A549 (cell line): ENCODE data around the gene ZNF680. TPM values are rescaled to one million over a fixed set of nuclear protein-coding genes. Genes with fewer than 3 reads are reported as not detected.

Experiments
- ATAC-seq, 2 experiments: fragments of 200-7000 bp in 1 of 2; fragments of >200 bp in 1 of 2; cut with Nextera tagmentation in 1 of 2; cut with Tn5 transposase in 1 of 2; 3 replicates each; pipeline versions ENCODE4 v1.8.0 to v1.9.1; 2018 to 2020; ENCODE audit warnings: mild to moderate bottlenecking in 1 of 2, moderate library complexity in 1 of 2
- CTCF ChIA-PET: fragments of 300-600 bp; sonication (Branson Sonifier 250); formaldehyde crosslinking; extraction: SDS; loops from one replicate; lab custom pipeline; 2021; ENCODE audit warnings: antibody characterized with exemption, inconsistent platforms; lab: Yijun Ruan, JAX
- POLR2A ChIA-PET: fragments of 350-600 bp; formaldehyde crosslinking; extraction: SDS; loops from one replicate; lab custom pipeline; 2021; ENCODE audit warnings: antibody characterized with exemption, inconsistent platforms; lab: Yijun Ruan, JAX
- DNase-seq, 2 experiments: peaks; one replicate each; pipeline versions ENCODE4 v3.0.0 to v3.0.0-alpha.2; 2011 to 2016; ENCODE audit warnings: low read depth in 1 of 2, low spot score in 1 of 2
- FAIRE-seq: peaks from 2 replicates; lab custom pipeline; 2011; peaks lifted over from hg19 to GRCh38; lab: Jason Lieb, UNC
- H3K27ac ChIP-seq, 2 experiments: fragments of >200 bp; sonication (Bioruptor Twin); formaldehyde crosslinking; 3 replicates each; pipeline ENCODE4 v1.5.1; 2016 to 2017
- H3K4me1 ChIP-seq: fragments of >200 bp; sonication (Bioruptor Twin); formaldehyde crosslinking; 3 replicates; pipeline ENCODE4 v1.6.1; 2016
- H3K4me2 ChIP-seq: fragments of >200 bp; sonication (Bioruptor Twin); formaldehyde crosslinking; 3 replicates; pipeline ENCODE4 v1.6.1; 2016
- H3K4me3 ChIP-seq: fragments of >200 bp; sonication (Bioruptor Twin); formaldehyde crosslinking; 3 replicates; pipeline ENCODE4 v1.5.1; 2016
- H3K9me3 ChIP-seq: fragments of >200 bp; sonication (Bioruptor Twin); formaldehyde crosslinking; 3 replicates; pipeline ENCODE4 v1.6.1; 2016
- ATOH8 ChIP-seq: fragments of 250-450 bp; sonication (Bioruptor Pico); IDR thresholded peaks from 2 replicates; pipeline ENCODE4 v1.5.0; 2020; ENCODE audit warnings: low read depth, mild to moderate bottlenecking, moderate library complexity
- CBX2 ChIP-seq: fragments of 200-600 bp; sonication (generic); IDR thresholded peaks from 2 replicates; pipeline ENCODE4 v1.6.1; 2016; ENCODE audit warnings: low read depth, mild to moderate bottlenecking, borderline replicate concordance
- CEBPB ChIP-seq, 2 experiments: fragments of >200 bp in 1 of 2; sonication (Bioruptor Twin) in 1 of 2; formaldehyde crosslinking in 1 of 2; IDR thresholded peaks; 2 replicates each; pipeline ENCODE4 v1.6.1; 2012 to 2016
- CHD2 ChIP-seq: fragments of 150-350 bp; IDR thresholded peaks from 2 replicates; pipeline ENCODE4 v1.6.1; 2014; ENCODE audit warnings: low read length; ENCODE audit not compliant: partially characterized antibody
- CTCF ChIP-seq: fragments of >200 bp; sonication (Bioruptor Twin); formaldehyde crosslinking; IDR thresholded peaks from 3 replicates; pipeline ENCODE4 v1.5.1; 2016
- FOSB ChIP-seq: fragments of 250-450 bp; sonication (Bioruptor Pico); IDR thresholded peaks from 2 replicates; pipeline ENCODE4 v1.5.0; 2020; ENCODE audit warnings: mild to moderate bottlenecking, moderate library complexity
- FOSL2 ChIP-seq, 2 experiments: fragments of 450-650 bp in 1 of 2; fragments of >200 bp in 1 of 2; sonication (Bioruptor Twin) in 1 of 2; formaldehyde crosslinking; IDR thresholded peaks; 2 replicates each; pipeline versions ENCODE4 v1.5.0 to v1.6.1; 2016 to 2020; ENCODE audit warnings: mild to moderate bottlenecking in 1 of 2, moderate library complexity in 1 of 2
- HEYL ChIP-seq: fragments of 250-450 bp; sonication (Bioruptor Pico); IDR thresholded peaks from 2 replicates; pipeline ENCODE4 v1.8.0; 2021; ENCODE audit warnings: mild to moderate bottlenecking, moderate library complexity
- HOXA7 ChIP-seq: fragments of 250-450 bp; sonication (Bioruptor Pico); IDR thresholded peaks from 2 replicates; pipeline ENCODE4 v1.5.0; 2020; ENCODE audit warnings: mild to moderate bottlenecking, moderate library complexity
- JUN ChIP-seq, 2 experiments: fragments of >200 bp; sonication (Bioruptor Twin); formaldehyde crosslinking; IDR thresholded peaks; 2 replicates in 1 of 2; 3 replicates in 1 of 2; pipeline ENCODE4 v1.6.1; 2016 to 2017
- KDM1A ChIP-seq: fragments of 200-600 bp; sonication (generic); IDR thresholded peaks from 2 replicates; pipeline ENCODE4 v1.6.1; 2016; ENCODE audit warnings: low read depth, mild to moderate bottlenecking
- MAFK ChIP-seq: fragments of 450-650 bp; IDR thresholded peaks from 2 replicates; pipeline ENCODE4 v1.6.1; 2014; ENCODE audit not compliant: partially characterized antibody
- NFE2L2 ChIP-seq: fragments of 150-350 bp; conservative IDR thresholded peaks from 2 replicates; pipeline ENCODE4 v1.6.1; 2014; ENCODE audit warnings: low read length
- NR3C1 ChIP-seq: fragments of >200 bp; sonication (Bioruptor Twin); formaldehyde crosslinking; IDR thresholded peaks from 3 replicates; pipeline ENCODE4 v1.6.1; 2017
- POLR2AphosphoS2 ChIP-seq: conservative IDR thresholded peaks from 2 replicates; pipeline ENCODE4 v1.6.1; 2012; ENCODE audit warnings: low read length, improper control_type of control experiment, inconsistent platforms
- RARB ChIP-seq: fragments of 250-450 bp; sonication (Bioruptor Pico); IDR thresholded peaks from 2 replicates; pipeline ENCODE4 v1.8.0; 2021; ENCODE audit warnings: mild to moderate bottlenecking, moderate library complexity
- RCOR1 ChIP-seq: fragments of 150-350 bp; IDR thresholded peaks from 2 replicates; pipeline ENCODE4 v1.6.1; 2014; ENCODE audit warnings: antibody characterized with exemption, low read length, low read depth
- SMC3 ChIP-seq: fragments of >200 bp; sonication (Bioruptor Twin); formaldehyde crosslinking; IDR thresholded peaks from 3 replicates; pipeline ENCODE4 v1.6.1; 2018; ENCODE audit warnings: inconsistent platforms
- SREBF2 ChIP-seq: fragments of 450-650 bp; IDR thresholded peaks from 2 replicates; pipeline ENCODE4 v1.6.1; 2014; ENCODE audit warnings: mild to moderate bottlenecking, moderate library complexity
- TFCP2L1 ChIP-seq: fragments of 250-450 bp; sonication (Bioruptor Pico); IDR thresholded peaks from 2 replicates; pipeline ENCODE4 v1.5.0; 2021; ENCODE audit warnings: mild to moderate bottlenecking
- ZFP36 ChIP-seq: fragments of 450-650 bp; IDR thresholded peaks from 2 replicates; pipeline ENCODE4 v1.6.1; 2014; ENCODE audit warnings: borderline replicate concordance; ENCODE audit not compliant: partially characterized antibody
- WGBS: methylation state at CpG from one replicate; pipeline ENCODE4 v1.1.6; 2017; ENCODE audit errors: missing lambda C conversion rate; 5-methylcytosine and 5-hydroxymethylcytosine counted together
- polyA plus RNA-seq, 4 experiments: library from polyadenylated mRNA; depleted of rRNA in 3 of 4; stranded (reverse); fragments of >200 nt; fragmentation: RNase III in 1 of 4; extraction: RNeasy Plus Mini Kit Qiagen cat#74134 plus additional on column Dnase treatment in 1 of 4; gene quantifications; 2 replicates in 3 of 4; 3 replicates in 1 of 4; pipeline ENCODE4 v1.2.3, GENCODE V29; 2011 to 2017
- TF ChIP-seq, protein P1 (sequence below): IDR thresholded peaks from 2 replicates; pipeline ENCODE4 v1.6.1; 2012
- TF ChIP-seq, protein P2 (sequence below): fragments of 450-650 bp; IDR thresholded peaks from 2 replicates; pipeline ENCODE4 v1.6.1; 2014; ENCODE audit warnings: antibody characterized with exemption

Gene ZNF680
- polyA plus RNA-seq, 2 of the 4 experiments (the other 2 are of a cell fraction) = 4.6 to 6.6 TPM

GRCh38 chr7:64515781-64516180 lies 47.1 kb downstream of the ZNF680 start:
- no peak overlapping the region for H3K4me3 ChIP-seq
- ChIA-PET POLR2A (no interaction called here), CTCF (interaction anchor here (2.2 kb wide), 1 partner anchor 12 kb away, joined by 6 read pairs; no protein-coding TSS in a partner anchor)
- no peak overlapping the region for H3K27ac ChIP-seq
- TF ChIP-seq RARB (CRISPR knock-in tag) = no peak
- TF ChIP-seq ZFP36 = no peak
- no peak for TF ChIP-seq KDM1A
- TF ChIP-seq NR3C1 = no peak
- no peak for TF ChIP-seq CEBPB (IDR thresholded peaks at IDR 0.05)
- TF ChIP-seq, protein P1, sequence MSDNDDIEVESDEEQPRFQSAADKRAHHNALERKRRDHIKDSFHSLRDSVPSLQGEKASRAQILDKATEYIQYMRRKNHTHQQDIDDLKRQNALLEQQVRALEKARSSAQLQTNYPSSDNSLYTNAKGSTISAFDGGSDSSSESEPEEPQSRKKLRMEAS = no peak
- TF ChIP-seq HEYL (CRISPR knock-in tag) = no peak
- no peak for TF ChIP-seq SREBF2
- TF ChIP-seq CBX2 = no peak
- no peak for TF ChIP-seq CHD2
- TF ChIP-seq SMC3 = no peak
- no peak for TF ChIP-seq ATOH8 (CRISPR knock-in tag)
- no peak for TF ChIP-seq MAFK
- no peak for TF ChIP-seq POLR2AphosphoS2
- H3K4me2 ChIP-seq = no peak overlapping the region
- ATAC-seq = no peak
- no peak for FAIRE-seq
- DNase-seq = no peak
- peaks cover 74% of the 10 kb centered on the region for H3K9me3 ChIP-seq
- WGBS = 100% methylated on average over 1 of the region's 1 CpG
- no peaks in the 10 kb centered on the region for H3K4me1 ChIP-seq

DNA sequence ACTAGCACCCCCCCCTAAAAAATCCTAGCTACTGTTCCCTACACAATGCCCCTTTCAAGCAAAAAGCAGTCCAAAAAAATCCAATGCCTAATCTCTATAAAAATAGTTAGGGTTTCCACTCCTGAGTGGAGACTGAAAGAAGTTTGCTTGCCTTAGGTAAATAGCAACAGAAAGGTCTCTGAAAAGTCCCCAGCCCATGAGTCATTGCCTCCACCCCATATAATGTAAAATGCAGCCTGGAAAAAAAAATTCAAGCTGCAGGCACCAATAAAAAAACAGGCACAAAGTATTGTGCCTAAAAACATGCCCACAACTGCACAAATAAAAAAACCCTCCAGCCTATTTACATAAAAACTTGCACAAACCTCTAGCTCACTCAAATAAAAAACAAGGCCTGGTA lies 47.5 kb downstream of the ZNF680 start:
- Histone ChIP-seq H3K4me2 (no peak overlapping the region), H3K4me3 (no peak overlapping the region), H3K27ac (no peak overlapping the region), H3K9me3 (peaks cover 70% of the 10 kb centered on the region), H3K4me1 (no peaks in the 10 kb centered on the region)
- ChIA-PET POLR2A (no interaction called here), CTCF (interaction anchor here (1.1 to 2.2 kb wide), 2 partner anchors 12 to 22 kb away, joined by 3 to 6 read pairs; no protein-coding TSS in a partner anchor)
- DNase-seq (no peak), FAIRE-seq (no peak), ATAC-seq (no peak)
- TF ChIP-seq JUN (IDR thresholded peaks at IDR 0.05) (no peak), TFCP2L1 (CRISPR knock-in tag) (no peak), FOSL2 (IDR thresholded peaks at IDR 0.05) (no peak), FOSL2 (CRISPR knock-in tag; IDR thresholded peaks at IDR 0.05) (no peak), ZFP36 (no peak), FOSB (no peak), NFE2L2 (no peak)

DNA sequence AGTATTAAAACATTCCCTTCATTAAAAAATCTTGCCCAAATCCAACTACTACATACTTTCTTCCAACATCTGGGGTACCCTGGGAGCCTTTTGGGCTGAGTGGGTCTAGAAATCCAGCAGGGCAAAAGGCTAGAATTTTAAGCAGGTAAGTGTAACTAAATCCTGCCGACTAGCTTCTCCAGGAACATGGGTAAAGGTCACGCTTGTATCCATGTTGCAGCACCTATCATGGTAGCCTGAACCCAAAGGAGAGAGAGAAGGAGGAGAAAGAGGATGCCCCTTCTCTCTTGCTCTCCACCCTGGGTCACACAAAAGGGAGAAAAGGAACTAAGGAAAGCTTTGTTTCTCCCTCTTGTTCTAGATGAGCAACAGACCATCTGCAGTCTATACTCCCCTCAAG lies 53.3 kb downstream of the ZNF680 start:
- H3K9me3 ChIP-seq = peaks cover 61% of the 10 kb centered on the region
- POLR2A ChIA-PET = no interaction called here
- DNase-seq (peak in 1 of 2 experiments; percentile 13), ATAC-seq (no peak), FAIRE-seq (no peak)
- no peak for TF ChIP-seq RCOR1
- no peak for TF ChIP-seq CTCF
- no peak for TF ChIP-seq CHD2
- TF ChIP-seq HEYL (CRISPR knock-in tag) = no peak
- no peak for TF ChIP-seq HOXA7
- TF ChIP-seq NFE2L2 = no peak
- TF ChIP-seq, protein P2, sequence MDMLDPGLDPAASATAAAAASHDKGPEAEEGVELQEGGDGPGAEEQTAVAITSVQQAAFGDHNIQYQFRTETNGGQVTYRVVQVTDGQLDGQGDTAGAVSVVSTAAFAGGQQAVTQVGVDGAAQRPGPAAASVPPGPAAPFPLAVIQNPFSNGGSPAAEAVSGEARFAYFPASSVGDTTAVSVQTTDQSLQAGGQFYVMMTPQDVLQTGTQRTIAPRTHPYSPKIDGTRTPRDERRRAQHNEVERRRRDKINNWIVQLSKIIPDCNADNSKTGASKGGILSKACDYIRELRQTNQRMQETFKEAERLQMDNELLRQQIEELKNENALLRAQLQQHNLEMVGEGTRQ = no peak
- H3K27ac ChIP-seq = no peak overlapping the region
- 89% methylated on average over 2 of the region's 2 CpGs for WGBS
- no peak overlapping the region for H3K4me3 ChIP-seq
- CTCF ChIA-PET = no interaction called here
- H3K4me1 ChIP-seq = no peaks in the 10 kb centered on the region
- H3K4me2 ChIP-seq = no peak overlapping the region
